ENCODE measurements around the gene FOXI2.

- no peak for TF ChIP-seq CTCF (IDR thresholded peaks at IDR 0.05)
- TF ChIP-seq POLR2A (IDR thresholded peaks at IDR 0.05), result no peak
Measured at GRCh38 chr10:127740596-127740995, 3.6 kb downstream of the FOXI2 start.

Measured in heart left ventricle (tissue), 13 donors.